Activated naive CD4-positive, alpha-beta T cell treated with anti-CD3 and anti-CD28 coated beads, Interleukin-2, amount 50 U/mL, for 72 hours (primary cell): Measurements from ENCODE around the gene PRTFDC1. TPM values are rescaled to one million over a fixed set of nuclear protein-coding genes. Genes with fewer than 3 reads are reported as not detected.

Experiments
- ATAC-seq, 2 donors: fragments of 150-1000 bp; cut with Tn5 transposase; 2 replicates each; pipeline ENCODE4 v1.10.0; 2021; ENCODE audit warnings: mild to moderate bottlenecking in 2 of 2, moderate library complexity in 2 of 2
- DNase-seq, 2 donors: peaks; one replicate each; pipeline ENCODE4 v3.0.0; 2021 to 2022; ENCODE audit warnings: low spot score in 2 of 2
- H3K27ac Mint-ChIP-seq, 2 donors: one replicate each; pipeline ENCODE4 v1.8.0; 2022; ENCODE audit warnings: mild to moderate bottlenecking in 2 of 2, mixed read lengths in 2 of 2
- H3K36me3 Mint-ChIP-seq, 2 donors: one replicate each; pipeline ENCODE4 v1.8.0; 2022; ENCODE audit warnings: mixed read lengths in 2 of 2
- H3K9me3 Mint-ChIP-seq, 2 donors: one replicate each; pipeline ENCODE4 v1.8.0; 2022; ENCODE audit warnings: mixed read lengths in 2 of 2
- total RNA-seq, 2 donors: library from RNA; stranded (reverse); gene quantifications; one replicate each; pipeline ENCODE4 v1.2.3, GENCODE V29; 2022

PRTFDC1 gene
- total RNA-seq, result 1 to 10 TPM in 1 of 2 donors, under 1 TPM in 1; 0.70 to 1.1 TPM

DNA sequence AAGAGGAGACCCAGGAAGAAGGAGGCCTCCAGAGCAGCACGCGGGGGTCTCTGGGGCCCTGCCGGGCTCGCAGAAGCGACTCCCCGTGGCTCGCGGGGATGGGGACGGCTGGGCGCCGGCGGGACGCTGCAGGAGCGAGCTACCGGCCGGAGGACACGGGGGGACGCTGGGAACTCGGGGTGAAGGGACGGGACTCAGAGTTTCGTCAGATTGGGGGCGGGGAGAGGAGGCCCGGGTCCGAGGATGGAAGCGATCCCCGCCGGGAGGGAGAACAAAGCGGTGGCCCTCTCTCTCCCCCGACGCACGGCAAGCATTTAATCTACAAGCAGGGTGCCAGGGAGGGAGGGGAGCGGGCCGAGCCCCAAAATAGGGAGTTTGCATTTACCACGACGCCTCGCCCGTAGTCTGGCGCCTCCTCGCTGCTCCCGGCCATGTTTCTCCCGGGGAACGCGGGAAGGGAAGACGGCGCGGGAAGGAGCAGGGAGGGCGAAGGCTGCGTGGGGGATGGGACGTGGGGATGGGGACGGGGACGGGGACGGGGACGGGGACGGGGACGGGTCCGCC, at the start of gene PRTFDC1:
TSS of gene PRTFDC1 (minus strand) at position 464 of the 564 bp plus-strand sequence. CDS start at position 433, 31 bp downstream.
- Mint-ChIP-seq H3K27ac (peak within 1 kb of the TSS; percentile 27 to 73), H3K36me3 (no peaks in the 10 kb centered on the region), H3K9me3 (peaks cover 0 to 4% of the 10 kb centered on the region in 2 donors)
- peak; percentile 16 to 54 for ATAC-seq
- DNase-seq, result peak in 1 of 2 donors; percentile 10

- Mint-ChIP-seq H3K36me3 (peaks cover 0 to 15% of the 10 kb centered on the region in 2 donors), H3K9me3 (peaks cover 10 to 26% of the 10 kb centered on the region in 2 donors), H3K27ac (no peak overlapping the region)
- no peak for ATAC-seq
- DNase-seq, result no peak
Observed at GRCh38 chr10:24998044-24998443, 45.6 kb upstream of the PRTFDC1 start.

GRCh38 chr10:24995072-24995471, 42.7 kb upstream of the PRTFDC1 start:
- DNase-seq (no peak), ATAC-seq (no peak)
- H3K36me3 Mint-ChIP-seq, result no peaks in the 10 kb centered on the region
- no peak overlapping the region for H3K27ac Mint-ChIP-seq
- H3K9me3 Mint-ChIP-seq, result peaks cover 0 to 9% of the 10 kb centered on the region in 2 donors

DNA sequence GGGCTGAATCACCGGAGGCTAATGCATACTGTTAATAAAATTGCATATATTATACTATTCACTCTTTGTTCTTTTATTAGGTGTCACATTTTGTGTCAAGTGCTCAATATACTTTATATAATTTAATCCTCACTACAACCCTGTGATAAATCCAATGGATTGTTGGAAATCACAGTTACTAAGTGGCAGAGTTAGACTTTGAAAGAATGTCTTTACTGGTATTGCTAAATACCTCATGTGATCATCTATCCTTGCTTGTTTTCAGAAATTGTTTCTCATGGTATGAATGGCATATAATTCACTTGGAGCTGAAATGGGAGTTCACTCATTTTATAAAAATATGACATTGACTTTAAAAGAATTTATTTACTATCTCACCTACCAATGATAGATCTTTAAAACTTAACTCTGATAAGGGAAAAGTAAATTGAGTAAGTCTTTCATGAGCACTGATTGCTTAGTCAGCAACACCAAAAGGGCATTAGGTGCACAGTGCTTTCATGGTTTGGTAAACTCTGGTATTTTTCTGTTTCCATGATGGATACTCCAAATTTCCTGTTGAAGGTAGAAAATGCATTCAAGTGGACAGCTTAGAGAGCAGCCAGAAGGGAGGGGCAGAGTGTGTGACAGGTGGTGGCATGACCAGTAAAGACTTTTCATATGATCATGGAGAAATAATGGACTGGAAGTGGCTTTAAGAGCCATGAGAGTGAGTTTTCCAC, 41.0 kb upstream of the PRTFDC1 start:
- peaks cover 0 to 5% of the 10 kb centered on the region in 2 donors for H3K9me3 Mint-ChIP-seq
- no peak for DNase-seq
- no peaks in the 10 kb centered on the region for H3K36me3 Mint-ChIP-seq
- H3K27ac Mint-ChIP-seq, result no peak overlapping the region
- no peak for ATAC-seq

- no peaks in the 10 kb centered on the region for H3K9me3 Mint-ChIP-seq
- DNase-seq (no peak), ATAC-seq (no peak)
- H3K27ac Mint-ChIP-seq, result no peak overlapping the region
- no peaks in the 10 kb centered on the region for H3K36me3 Mint-ChIP-seq
Observed at GRCh38 chr10:24992512-24993133, 40.2 kb upstream of the PRTFDC1 start.

DNA sequence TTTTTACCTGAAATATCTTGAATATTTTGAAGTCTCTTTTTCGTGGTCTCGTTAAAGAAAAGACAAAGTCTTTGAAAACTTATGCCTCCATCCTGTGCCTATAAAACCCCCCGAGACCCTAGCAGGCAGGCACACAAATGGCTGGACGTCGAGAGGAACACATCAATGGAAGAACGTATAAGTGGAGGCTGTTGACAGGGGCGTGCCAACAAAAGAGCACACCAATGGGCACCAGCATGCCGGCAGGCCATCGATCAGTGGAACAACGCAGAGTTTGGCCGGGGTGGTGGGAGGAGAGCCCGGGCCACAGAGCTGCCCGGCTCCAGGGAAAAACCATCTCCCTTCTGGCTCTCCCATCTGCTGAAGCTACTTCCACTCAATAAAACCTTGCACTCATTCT, 38.9 kb upstream of the PRTFDC1 start:
- Mint-ChIP-seq H3K9me3 (no peaks in the 10 kb centered on the region), H3K36me3 (no peaks in the 10 kb centered on the region), H3K27ac (no peak overlapping the region)
- ATAC-seq (no peak), DNase-seq (no peak)

GRCh38 chr10:24989867-24990266, 37.5 kb upstream of the PRTFDC1 start:
- H3K9me3 Mint-ChIP-seq, result no peaks in the 10 kb centered on the region
- DNase-seq (no peak), ATAC-seq (no peak)
- H3K36me3 Mint-ChIP-seq, result no peaks in the 10 kb centered on the region
- no peak overlapping the region for H3K27ac Mint-ChIP-seq

GRCh38 chr10:24988831-24989640, 36.6 kb upstream of the PRTFDC1 start:
- Mint-ChIP-seq H3K9me3 (no peaks in the 10 kb centered on the region), H3K36me3 (no peaks in the 10 kb centered on the region), H3K27ac (no peak overlapping the region)
- ATAC-seq (no peak), DNase-seq (no peak)

DNA sequence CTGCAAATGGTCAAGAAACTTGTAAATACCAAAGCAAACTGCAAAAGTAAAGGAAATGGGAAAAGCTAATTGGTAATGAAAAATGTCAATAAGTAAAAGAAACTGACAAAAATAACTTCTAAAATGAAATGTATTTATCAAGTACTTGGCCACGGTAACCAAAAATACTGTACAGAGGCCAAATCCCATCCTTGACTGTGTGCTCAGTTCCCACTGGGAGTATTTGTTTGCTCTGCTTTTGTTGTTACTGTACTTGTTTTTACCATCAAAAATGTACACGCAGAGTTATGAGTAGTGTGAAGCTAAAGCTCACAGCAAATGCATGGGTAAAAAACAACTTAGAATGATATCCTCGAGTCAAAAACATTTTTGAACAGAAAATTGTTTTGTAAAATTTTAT, 32.5 kb upstream of the PRTFDC1 start:
- ATAC-seq (no peak), DNase-seq (no peak)
- Mint-ChIP-seq H3K36me3 (peaks cover 0 to 4% of the 10 kb centered on the region in 2 donors), H3K27ac (no peak overlapping the region), H3K9me3 (peaks cover 4% of the 10 kb centered on the region in 2 donors)

GRCh38 chr10:24983946-24984345, 31.5 kb upstream of the PRTFDC1 start:
- Mint-ChIP-seq H3K9me3 (peaks cover 5 to 7% of the 10 kb centered on the region in 2 donors), H3K36me3 (peaks cover 0 to 6% of the 10 kb centered on the region in 2 donors), H3K27ac (no peak overlapping the region)
- ATAC-seq (no peak), DNase-seq (no peak)

- H3K36me3 Mint-ChIP-seq, result peaks cover 0 to 6% of the 10 kb centered on the region in 2 donors
- no peak overlapping the region for H3K27ac Mint-ChIP-seq
- ATAC-seq (no peak), DNase-seq (no peak)
- H3K9me3 Mint-ChIP-seq, result peaks cover 5 to 7% of the 10 kb centered on the region in 2 donors
Observed at GRCh38 chr10:24983130-24983529, 30.7 kb upstream of the PRTFDC1 start.

- Mint-ChIP-seq H3K27ac (no peak overlapping the region), H3K9me3 (peaks cover 5 to 7% of the 10 kb centered on the region in 2 donors), H3K36me3 (peaks cover 0 to 6% of the 10 kb centered on the region in 2 donors)
- DNase-seq (no peak), ATAC-seq (no peak)
Observed at GRCh38 chr10:24982319-24983112, 30.1 kb upstream of the PRTFDC1 start.

- Mint-ChIP-seq H3K36me3 (peaks cover 0 to 6% of the 10 kb centered on the region in 2 donors), H3K9me3 (peaks cover 5 to 7% of the 10 kb centered on the region in 2 donors), H3K27ac (no peak overlapping the region)
- no peak for ATAC-seq
- no peak for DNase-seq
Observed at GRCh38 chr10:24981161-24981710, 28.8 kb upstream of the PRTFDC1 start.

DNA sequence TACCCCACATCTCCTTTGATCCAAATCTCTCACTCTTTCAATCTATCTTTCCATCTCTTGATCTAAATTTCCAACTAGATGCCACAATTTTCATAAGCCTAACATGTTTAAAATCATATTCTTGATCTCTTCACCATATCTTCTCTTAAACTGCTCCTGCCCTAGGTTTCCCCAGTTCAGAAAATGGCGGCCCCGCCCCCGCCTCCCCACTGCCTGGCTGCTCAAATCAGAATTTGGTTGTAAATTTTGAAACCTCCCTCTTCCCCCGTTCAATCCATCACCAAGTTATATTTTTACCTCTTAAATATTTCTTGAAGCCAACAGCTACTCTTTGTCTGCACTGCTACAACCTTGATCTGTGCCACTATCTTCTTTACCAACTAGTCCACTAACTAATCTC, 27.3 kb upstream of the PRTFDC1 start:
- ATAC-seq (no peak), DNase-seq (no peak)
- no peak overlapping the region for H3K27ac Mint-ChIP-seq
- H3K9me3 Mint-ChIP-seq, result peaks cover 5 to 7% of the 10 kb centered on the region in 2 donors
- H3K36me3 Mint-ChIP-seq, result peaks cover 0 to 6% of the 10 kb centered on the region in 2 donors

GRCh38 chr10:24974976-24975375, 22.6 kb upstream of the PRTFDC1 start:
- H3K36me3 Mint-ChIP-seq, result peaks cover 0 to 2% of the 10 kb centered on the region in 2 donors
- H3K9me3 Mint-ChIP-seq, result peaks cover 2 to 4% of the 10 kb centered on the region in 2 donors
- DNase-seq (no peak), ATAC-seq (no peak)
- no peak overlapping the region for H3K27ac Mint-ChIP-seq

- Mint-ChIP-seq H3K9me3 (no peaks in the 10 kb centered on the region), H3K27ac (no peak overlapping the region), H3K36me3 (no peaks in the 10 kb centered on the region)
- DNase-seq (no peak), ATAC-seq (no peak)
Observed at GRCh38 chr10:24973163-24973562, 20.8 kb upstream of the PRTFDC1 start.
